ENCODE data around the gene CNTLN. TPM values are rescaled to one million over a fixed set of nuclear protein-coding genes. Genes with fewer than 3 reads are reported as not detected.

CNTLN gene
- total RNA-seq, 4 donors from 2014 or later = 3.9 to 39.6 (median 7.4) TPM

GRCh38 chr9:17135295-17136160, 688 bp downstream of the CNTLN start:
- no peak for TF ChIP-seq POLR2A (IDR thresholded peaks at IDR 0.05)
- no peak for TF ChIP-seq CTCF (IDR thresholded peaks at IDR 0.05)
- Histone ChIP-seq H3K27me3 (no peaks in the 10 kb centered on the region), H3K36me3 (no peaks in the 10 kb centered on the region), H3K4me3 (peak overlapping the region; percentile 53 to 93 (median 74)), H3K4me1 (no peaks in the 10 kb centered on the region), H3K27ac (peak overlapping the region; percentile 69 to 86 (median 76)), H3K9me3 (no peaks in the 10 kb centered on the region)
- DNase-seq = peak in 2 of 3 donors; percentile 17 to 49

GRCh38 chr9:17137566-17137965, 2.7 kb downstream of the CNTLN start:
- DNase-seq = no peak
- Histone ChIP-seq H3K27ac (no peak overlapping the region), H3K27me3 (no peaks in the 10 kb centered on the region), H3K9me3 (no peaks in the 10 kb centered on the region), H3K36me3 (no peaks in the 10 kb centered on the region), H3K4me3 (no peak overlapping the region), H3K4me1 (no peaks in the 10 kb centered on the region)
- TF ChIP-seq POLR2A (IDR thresholded peaks at IDR 0.05) = no peak

- no peaks in the 10 kb centered on the region for H3K36me3 ChIP-seq
Observed at GRCh38 chr9:17138503-17138902, 3.7 kb downstream of the CNTLN start.

GRCh38 chr9:17140418-17140817, 5.6 kb downstream of the CNTLN start:
- Histone ChIP-seq H3K4me3 (no peak overlapping the region), H3K4me1 (no peaks in the 10 kb centered on the region), H3K9me3 (no peaks in the 10 kb centered on the region), H3K36me3 (no peaks in the 10 kb centered on the region), H3K27ac (no peak overlapping the region), H3K27me3 (no peaks in the 10 kb centered on the region)
- no peak for TF ChIP-seq POLR2A (IDR thresholded peaks at IDR 0.05)
- TF ChIP-seq CTCF (IDR thresholded peaks at IDR 0.05) = no peak
- DNase-seq = no peak

More at GRCh38 chr9:17138503-17138902, 3.7 kb downstream of the CNTLN start:
- no peaks in the 10 kb centered on the region for H3K27me3 ChIP-seq
- H3K4me1 ChIP-seq = no peaks in the 10 kb centered on the region
- no peak overlapping the region for H3K27ac ChIP-seq
- TF ChIP-seq POLR2A (IDR thresholded peaks at IDR 0.05) = no peak
- no peak for TF ChIP-seq CTCF (IDR thresholded peaks at IDR 0.05)
- no peak overlapping the region for H3K4me3 ChIP-seq
- DNase-seq = no peak
- H3K9me3 ChIP-seq = no peaks in the 10 kb centered on the region

- no peaks in the 10 kb centered on the region for H3K36me3 ChIP-seq
- no peaks in the 10 kb centered on the region for H3K4me1 ChIP-seq
- TF ChIP-seq CTCF (IDR thresholded peaks at IDR 0.05) (no peak), POLR2A (IDR thresholded peaks at IDR 0.05) (no peak)
- no peaks in the 10 kb centered on the region for H3K9me3 ChIP-seq
- H3K4me3 ChIP-seq = no peak overlapping the region
- no peaks in the 10 kb centered on the region for H3K27me3 ChIP-seq
- H3K27ac ChIP-seq = no peak overlapping the region
- DNase-seq = no peak
Observed at GRCh38 chr9:17148324-17148723, 13.5 kb downstream of the CNTLN start.

- DNase-seq = no peak
- TF ChIP-seq POLR2A (IDR thresholded peaks at IDR 0.05) (no peak), CTCF (IDR thresholded peaks at IDR 0.05) (no peak)
- peaks cover 0 to 2% (median 0%) of the 10 kb centered on the region in 3 donors for H3K36me3 ChIP-seq
- H3K4me1 ChIP-seq = no peaks in the 10 kb centered on the region
- H3K9me3 ChIP-seq = no peaks in the 10 kb centered on the region
- H3K4me3 ChIP-seq = no peak overlapping the region
- no peaks in the 10 kb centered on the region for H3K27me3 ChIP-seq
- no peak overlapping the region for H3K27ac ChIP-seq
Observed at GRCh38 chr9:17159469-17159868, 24.6 kb downstream of the CNTLN start.
